ENCODE data around the gene DNM1L.
A peak's percentile ranks its signal among the peaks of the same experiment; 100 is the strongest.

The DNM1L gene

GRCh38 chr12:32706335-32707024, 27.4 kb downstream of the DNM1L start:
- Histone ChIP-seq H3K79me2 (ENCODE audit: insufficient read depth, low read length) (peaks cover 9% of the 10 kb centered on the region), H3K9ac (ENCODE audit: low read depth, low read length, poor library complexity, severe bottlenecking) (no peak overlapping the region), H3K36me3 (ENCODE audit: insufficient read depth, low read length) (peaks cover 51% of the 10 kb centered on the region), H3K27me3 (ENCODE audit: insufficient read depth, low read length, poor library complexity, severe bottlenecking) (no peaks in the 10 kb centered on the region), H4K20me1 (ENCODE audit: insufficient read depth, low read length, poor library complexity, severe bottlenecking) (peaks cover 9% of the 10 kb centered on the region), H3K9me3 (ENCODE audit: insufficient read depth, low read depth, low read length) (no peaks in the 10 kb centered on the region), H3K4me2 (ENCODE audit: low read depth, low read length, poor library complexity, severe bottlenecking) (peak overlapping the region; percentile 1), H3K4me1 (ENCODE audit: insufficient read depth, low read length, poor library complexity, severe bottlenecking) (peaks cover 21% of the 10 kb centered on the region), H2AFZ (ENCODE audit: low read length) (no peak overlapping the region), H3K9me2 (replicated peaks; ENCODE audit: low read depth, low read length) (no peaks in the 10 kb centered on the region), H3K4me3 (ENCODE audit: low read length, poor library complexity, severe bottlenecking) (no peak overlapping the region), H3F3A (ENCODE audit: low read depth) (no peaks in the 10 kb centered on the region)
- TF ChIP-seq CTCF (conservative IDR thresholded peaks at IDR 0.05; ENCODE audit: low read length): no peak
- no peak for TF ChIP-seq EZH2phosphoT487 (IDR thresholded peaks at IDR 0.05; ENCODE audit: borderline replicate concordance)

- Histone ChIP-seq H4K20me1 (ENCODE audit: insufficient read depth, low read length, poor library complexity, severe bottlenecking) (peaks cover 9% of the 10 kb centered on the region), H3K9me3 (ENCODE audit: insufficient read depth, low read depth, low read length) (no peaks in the 10 kb centered on the region), H3K9ac (ENCODE audit: low read depth, low read length, poor library complexity, severe bottlenecking) (no peak overlapping the region), H3F3A (ENCODE audit: low read depth) (no peaks in the 10 kb centered on the region), H3K4me1 (ENCODE audit: insufficient read depth, low read length, poor library complexity, severe bottlenecking) (peaks cover 10% of the 10 kb centered on the region), H3K36me3 (ENCODE audit: insufficient read depth, low read length) (peaks cover 61% of the 10 kb centered on the region), H3K79me2 (ENCODE audit: insufficient read depth, low read length) (peaks cover 8% of the 10 kb centered on the region), H3K9me2 (replicated peaks; ENCODE audit: low read depth, low read length) (no peaks in the 10 kb centered on the region), H3K4me2 (ENCODE audit: low read depth, low read length, poor library complexity, severe bottlenecking) (no peak overlapping the region), H3K27me3 (ENCODE audit: insufficient read depth, low read length, poor library complexity, severe bottlenecking) (no peaks in the 10 kb centered on the region), H3K4me3 (ENCODE audit: low read length, poor library complexity, severe bottlenecking) (no peak overlapping the region), H2AFZ (ENCODE audit: low read length) (no peak overlapping the region)
- TF ChIP-seq CTCF (conservative IDR thresholded peaks at IDR 0.05; ENCODE audit: low read length) (no peak), EZH2phosphoT487 (IDR thresholded peaks at IDR 0.05; ENCODE audit: borderline replicate concordance) (no peak)
Measured at GRCh38 chr12:32708926-32709325, 29.8 kb downstream of the DNM1L start.

GRCh38 chr12:32714772-32715171, 35.7 kb downstream of the DNM1L start:
- Histone ChIP-seq H3K79me2 (ENCODE audit: insufficient read depth, low read length) (no peaks in the 10 kb centered on the region), H3K4me2 (ENCODE audit: low read depth, low read length, poor library complexity, severe bottlenecking) (no peak overlapping the region), H3F3A (ENCODE audit: low read depth) (no peaks in the 10 kb centered on the region), H3K4me1 (ENCODE audit: insufficient read depth, low read length, poor library complexity, severe bottlenecking) (no peaks in the 10 kb centered on the region), H3K27me3 (ENCODE audit: insufficient read depth, low read length, poor library complexity, severe bottlenecking) (no peaks in the 10 kb centered on the region), H3K9ac (ENCODE audit: low read depth, low read length, poor library complexity, severe bottlenecking) (no peak overlapping the region), H3K9me3 (ENCODE audit: insufficient read depth, low read depth, low read length) (no peaks in the 10 kb centered on the region), H4K20me1 (ENCODE audit: insufficient read depth, low read length, poor library complexity, severe bottlenecking) (no peaks in the 10 kb centered on the region), H2AFZ (ENCODE audit: low read length) (no peak overlapping the region), H3K36me3 (ENCODE audit: insufficient read depth, low read length) (peaks cover 51% of the 10 kb centered on the region; the same call in 1 of the 2 replicates), H3K9me2 (replicated peaks; ENCODE audit: low read depth, low read length) (no peaks in the 10 kb centered on the region), H3K4me3 (ENCODE audit: low read length, poor library complexity, severe bottlenecking) (no peak overlapping the region)
- TF ChIP-seq CTCF (conservative IDR thresholded peaks at IDR 0.05; ENCODE audit: low read length) (no peak), EZH2phosphoT487 (IDR thresholded peaks at IDR 0.05; ENCODE audit: borderline replicate concordance) (no peak)
